Stimulated activated CD4-positive, alpha-beta T cell treated with anti-CD3 and anti-CD28 coated beads, Interleukin-15, amount 100 ng/mL, for 1 hour (primary cell): ENCODE results near the gene KIF2C.

Experiments used
- DNase-seq, 2 donors: peaks; one replicate each; pipeline ENCODE4 v3.0.0-alpha.2; 2020; ENCODE audit warnings: low read depth in 1 of 2, low spot score in 1 of 2

The KIF2C gene

GRCh38 chr1:44775078-44775929 is 35.7 kb downstream of the KIF2C start, which contains the start of gene RPS8:
Gene RPS8, plus strand, starts transcription at chr1:44775540. Its CDS starts 57 bp downstream, at chr1:44775597.
- DNase-seq = peak; percentile 71 to 74

- no peak for DNase-seq
These were observed 36.5 kb downstream of the KIF2C start for GRCh38 chr1:44775930-44776729.

- no peak for DNase-seq
These were observed 37.1 kb downstream of the KIF2C start for GRCh38 chr1:44776730-44777068.

- no peak for DNase-seq
These were observed 37.9 kb downstream of the KIF2C start for GRCh38 chr1:44777547-44777946.

- DNase-seq = no peak
These were observed 38.5 kb downstream of the KIF2C start for GRCh38 chr1:44777969-44778635.

- no peak for DNase-seq
These were observed 39.3 kb downstream of the KIF2C start for GRCh38 chr1:44778705-44779576.

- DNase-seq = no peak
These were observed 41.0 kb downstream of the KIF2C start for GRCh38 chr1:44780583-44781121.

- no peak for DNase-seq
These were observed 44.1 kb downstream of the KIF2C start for GRCh38 chr1:44783697-44784093.

GRCh38 chr1:44784094-44785028 is 44.7 kb downstream of the KIF2C start:
- DNase-seq = no peak

- DNase-seq = no peak
These were observed 45.4 kb downstream of the KIF2C start for GRCh38 chr1:44785029-44785380.

GRCh38 chr1:44785501-44786137 is 46.0 kb downstream of the KIF2C start:
- no peak for DNase-seq

- peak; percentile 62 to 70 for DNase-seq
These were observed 46.7 kb downstream of the KIF2C start for GRCh38 chr1:44786138-44786840.

- DNase-seq = no peak
These were observed 47.3 kb downstream of the KIF2C start for GRCh38 chr1:44786841-44787426.

- no peak for DNase-seq
These were observed 47.9 kb downstream of the KIF2C start for GRCh38 chr1:44787506-44787905.

GRCh38 chr1:44788120-44788860 is 48.7 kb downstream of the KIF2C start, which contains the start of gene BEST4:
Gene BEST4, minus strand, starts transcription at chr1:44788170. Its CDS starts 465 bp downstream, at chr1:44787705.
- DNase-seq = no peak

- DNase-seq = no peak
These were observed 51.5 kb downstream of the KIF2C start for GRCh38 chr1:44790968-44791801.
